Activated T-cell treated with anti-CD3 and anti-CD28 coated beads, Interleukin-2, amount 50 U/mL, for 72 hours (primary cell): ENCODE measurements around the gene ELOVL4. TPM values are rescaled to one million over a fixed set of nuclear protein-coding genes. Genes with fewer than 3 reads are reported as not detected.

Experiments used
- ATAC-seq, 2 donors: fragments of 150-1000 bp; cut with Tn5 transposase; replicated peaks in 1 of 2; 2 replicates each; pipeline ENCODE4 v1.10.0; 2021; ENCODE audit warnings: moderate library complexity in 2 of 2, mild to moderate bottlenecking in 1 of 2
- DNase-seq, 2 donors: peaks; one replicate each; pipeline ENCODE4 v3.0.0; 2021 to 2022; ENCODE audit warnings: mixed read lengths in 1 of 2
- H3K27ac Mint-ChIP-seq: one replicate; pipeline ENCODE4 v1.8.0; 2022; ENCODE audit warnings: mild to moderate bottlenecking, moderate library complexity, mixed read lengths
- H3K27me3 Mint-ChIP-seq: one replicate; pipeline ENCODE4 v1.8.0; 2022; ENCODE audit warnings: low read depth, mixed read lengths
- H3K36me3 Mint-ChIP-seq, 2 donors: one replicate each; pipeline ENCODE4 v1.8.0; 2022; ENCODE audit warnings: mixed read lengths in 2 of 2, mild to moderate bottlenecking in 1 of 2; ENCODE audit not compliant: insufficient read depth in 2 of 2
- H3K4me1 Mint-ChIP-seq: one replicate; pipeline ENCODE4 v1.8.0; 2022; ENCODE audit warnings: low read depth, mixed read lengths
- H3K4me3 Mint-ChIP-seq, 2 donors: one replicate each; pipeline ENCODE4 v1.8.0; 2022; ENCODE audit warnings: mild to moderate bottlenecking in 2 of 2, mixed read lengths in 2 of 2, moderate library complexity in 2 of 2
- H3K9me3 Mint-ChIP-seq, 2 donors: one replicate each; pipeline ENCODE4 v1.8.0; 2022; ENCODE audit warnings: mixed read lengths in 2 of 2
- total RNA-seq, 2 donors: library from RNA; stranded (reverse); gene quantifications; one replicate each; pipeline ENCODE4 v1.2.3, GENCODE V29; 2022

ELOVL4 gene
- total RNA-seq, 2 donors from 2014 or later = 1.8 to 2.1 TPM

- DNase-seq (peak; percentile 27 to 32), ATAC-seq (peak; percentile 53 to 63)
- peaks cover 1 to 3% of the 10 kb centered on the region in 2 donors for H3K36me3 Mint-ChIP-seq
- peaks cover 31% of the 10 kb centered on the region for H3K4me1 Mint-ChIP-seq
- peaks cover 30% of the 10 kb centered on the region for H3K27me3 Mint-ChIP-seq
- H3K4me3 Mint-ChIP-seq = peak overlapping the region; percentile 96 to 99
- H3K9me3 Mint-ChIP-seq = no peaks in the 10 kb centered on the region
- peak overlapping the region; percentile 81 for H3K27ac Mint-ChIP-seq
Observed at GRCh38 chr6:79946272-79947190, 822 bp downstream of the ELOVL4 start.

- ATAC-seq = no peak
- H3K4me3 Mint-ChIP-seq = no peak overlapping the region
- no peak overlapping the region for H3K27ac Mint-ChIP-seq
- H3K9me3 Mint-ChIP-seq = no peaks in the 10 kb centered on the region
- H3K36me3 Mint-ChIP-seq = peaks cover 1 to 3% of the 10 kb centered on the region in 2 donors
- H3K27me3 Mint-ChIP-seq = peaks cover 27% of the 10 kb centered on the region
- DNase-seq = no peak
- peaks cover 24% of the 10 kb centered on the region for H3K4me1 Mint-ChIP-seq
Observed at GRCh38 chr6:79943133-79943532, 4.2 kb downstream of the ELOVL4 start.

- Mint-ChIP-seq H3K36me3 (peaks cover 1 to 3% of the 10 kb centered on the region in 2 donors), H3K27ac (no peak overlapping the region), H3K27me3 (peaks cover 19% of the 10 kb centered on the region), H3K9me3 (no peaks in the 10 kb centered on the region), H3K4me1 (peaks cover 17% of the 10 kb centered on the region), H3K4me3 (no peak overlapping the region)
- ATAC-seq (no peak), DNase-seq (no peak)
Observed at GRCh38 chr6:79941489-79942151, 5.7 kb downstream of the ELOVL4 start.

- DNase-seq (no peak), ATAC-seq (no peak)
- Mint-ChIP-seq H3K27me3 (peaks cover 7% of the 10 kb centered on the region), H3K4me1 (peaks cover 13% of the 10 kb centered on the region), H3K27ac (peak overlapping the region; percentile 51), H3K4me3 (peak overlapping the region in 1 of 2 donors; percentile 4), H3K36me3 (no peaks in the 10 kb centered on the region), H3K9me3 (no peaks in the 10 kb centered on the region)
Observed at GRCh38 chr6:79928478-79928998, 18.8 kb downstream of the ELOVL4 start.

- ATAC-seq (no peak), DNase-seq (no peak)
- Mint-ChIP-seq H3K4me1 (peaks cover 13% of the 10 kb centered on the region), H3K9me3 (no peaks in the 10 kb centered on the region), H3K27me3 (no peaks in the 10 kb centered on the region), H3K27ac (peak overlapping the region; percentile 51), H3K4me3 (peak overlapping the region in 1 of 2 donors; percentile 56), H3K36me3 (no peaks in the 10 kb centered on the region)
Observed at GRCh38 chr6:79927758-79928157, 19.6 kb downstream of the ELOVL4 start.

- H3K27me3 Mint-ChIP-seq = no peaks in the 10 kb centered on the region
- ATAC-seq = no peak
- H3K4me3 Mint-ChIP-seq = no peak overlapping the region
- H3K36me3 Mint-ChIP-seq = no peaks in the 10 kb centered on the region
- DNase-seq = no peak
- H3K4me1 Mint-ChIP-seq = peaks cover 9% of the 10 kb centered on the region
- H3K9me3 Mint-ChIP-seq = no peaks in the 10 kb centered on the region
- no peak overlapping the region for H3K27ac Mint-ChIP-seq
Observed at GRCh38 chr6:79923270-79923669, 24.1 kb downstream of the ELOVL4 start.

- ATAC-seq = no peak
- Mint-ChIP-seq H3K4me1 (no peaks in the 10 kb centered on the region), H3K36me3 (no peaks in the 10 kb centered on the region), H3K27ac (no peak overlapping the region), H3K4me3 (no peak overlapping the region), H3K9me3 (no peaks in the 10 kb centered on the region), H3K27me3 (no peaks in the 10 kb centered on the region)
- DNase-seq = no peak
Observed at GRCh38 chr6:79922018-79922417, 25.3 kb downstream of the ELOVL4 start.

GRCh38 chr6:79913369-79913768 lies 34.0 kb downstream of the ELOVL4 start:
- no peak overlapping the region for H3K4me3 Mint-ChIP-seq
- no peaks in the 10 kb centered on the region for H3K36me3 Mint-ChIP-seq
- DNase-seq = no peak
- H3K27ac Mint-ChIP-seq = no peak overlapping the region
- H3K27me3 Mint-ChIP-seq = no peaks in the 10 kb centered on the region
- no peaks in the 10 kb centered on the region for H3K4me1 Mint-ChIP-seq
- peak in 1 of 2 donors; percentile 36 for ATAC-seq
- H3K9me3 Mint-ChIP-seq = no peaks in the 10 kb centered on the region

GRCh38 chr6:79911992-79912391 lies 35.4 kb downstream of the ELOVL4 start:
- no peaks in the 10 kb centered on the region for H3K4me1 Mint-ChIP-seq
- no peak overlapping the region for H3K27ac Mint-ChIP-seq
- H3K27me3 Mint-ChIP-seq = peaks cover 3% of the 10 kb centered on the region
- ATAC-seq (no peak), DNase-seq (no peak)
- H3K36me3 Mint-ChIP-seq = no peaks in the 10 kb centered on the region
- no peaks in the 10 kb centered on the region for H3K9me3 Mint-ChIP-seq
- H3K4me3 Mint-ChIP-seq = no peak overlapping the region

- DNase-seq (no peak), ATAC-seq (no peak)
- H3K4me3 Mint-ChIP-seq = no peak overlapping the region
- H3K27me3 Mint-ChIP-seq = peaks cover 8% of the 10 kb centered on the region
- H3K9me3 Mint-ChIP-seq = no peaks in the 10 kb centered on the region
- no peaks in the 10 kb centered on the region for H3K4me1 Mint-ChIP-seq
- H3K36me3 Mint-ChIP-seq = no peaks in the 10 kb centered on the region
- H3K27ac Mint-ChIP-seq = no peak overlapping the region
Observed at GRCh38 chr6:79909517-79909916, 37.8 kb downstream of the ELOVL4 start.

GRCh38 chr6:79902046-79902445 lies 45.3 kb downstream of the ELOVL4 start:
- no peaks in the 10 kb centered on the region for H3K36me3 Mint-ChIP-seq
- no peak for ATAC-seq
- H3K4me1 Mint-ChIP-seq = no peaks in the 10 kb centered on the region
- no peak overlapping the region for H3K4me3 Mint-ChIP-seq
- H3K9me3 Mint-ChIP-seq = no peaks in the 10 kb centered on the region
- no peak overlapping the region for H3K27ac Mint-ChIP-seq
- peaks cover 5% of the 10 kb centered on the region for H3K27me3 Mint-ChIP-seq
- no peak for DNase-seq

GRCh38 chr6:79898076-79898475 lies 49.3 kb downstream of the ELOVL4 start:
- Mint-ChIP-seq H3K27ac (no peak overlapping the region), H3K4me1 (no peaks in the 10 kb centered on the region), H3K9me3 (no peaks in the 10 kb centered on the region), H3K27me3 (no peaks in the 10 kb centered on the region), H3K36me3 (no peaks in the 10 kb centered on the region), H3K4me3 (no peak overlapping the region)
- no peak for ATAC-seq
- no peak for DNase-seq

- no peaks in the 10 kb centered on the region for H3K9me3 Mint-ChIP-seq
Observed at GRCh38 chr6:79896075-79896449, 51.3 kb downstream of the ELOVL4 start.

More at GRCh38 chr6:79896075-79896449, 51.3 kb downstream of the ELOVL4 start:
- DNase-seq (no peak), ATAC-seq (no peak)
- Mint-ChIP-seq H3K4me1 (no peaks in the 10 kb centered on the region), H3K4me3 (no peak overlapping the region), H3K27ac (no peak overlapping the region), H3K36me3 (no peaks in the 10 kb centered on the region), H3K27me3 (peaks cover 5% of the 10 kb centered on the region)
